MM.1S (cell line): ENCODE measurements around the gene CYP19A1.
A peak's percentile ranks its signal among the peaks of the same experiment; 100 is the strongest.

Experiments used
- DNase-seq: peaks from one replicate; pipeline ENCODE4 v3.0.0-alpha.2; 2015
- H2AFZ ChIP-seq: fragments of 300-600 bp; sonication (generic); 2 replicates; pipeline ENCODE4 v1.6.0; 2016; ENCODE audit warnings: antibody characterized with exemption, low read length
- H3F3A ChIP-seq: fragments of 300-600 bp; sonication (generic); 2 replicates; pipeline ENCODE4 v1.6.1; 2016; ENCODE audit warnings: mild to moderate bottlenecking, antibody characterized with exemption, low read length, moderate library complexity, mixed read lengths; ENCODE audit not compliant: insufficient read depth
- H3K27ac ChIP-seq: fragments of 300-600 bp; sonication (generic); 2 replicates; pipeline ENCODE4 v1.5.1; 2016; ENCODE audit warnings: mild to moderate bottlenecking, low read length
- H3K27me3 ChIP-seq: fragments of 300-600 bp; sonication (generic); replicated peaks from 2 replicates; pipeline ENCODE4 v1.6.0; 2016; ENCODE audit warnings: low read length; ENCODE audit not compliant: insufficient read depth
- H3K36me3 ChIP-seq: fragments of 300-600 bp; sonication (generic); replicated peaks from 2 replicates; pipeline ENCODE4 v1.6.1; 2016; ENCODE audit warnings: mild to moderate bottlenecking, low read length, mixed read lengths; ENCODE audit not compliant: insufficient read depth
- H3K4me1 ChIP-seq: fragments of 300-600 bp; sonication (generic); 2 replicates; pipeline ENCODE4 v1.6.1; 2016; ENCODE audit warnings: low read length, mixed read lengths
- H3K4me2 ChIP-seq: fragments of 300-600 bp; sonication (generic); 2 replicates; pipeline ENCODE4 v1.6.0; 2016; ENCODE audit warnings: low read depth, low read length
- H3K4me3 ChIP-seq: fragments of 300-600 bp; sonication (generic); 2 replicates; pipeline ENCODE4 v1.5.1; 2016; ENCODE audit warnings: low read length, mixed read lengths
- H3K79me2 ChIP-seq: fragments of 300-600 bp; sonication (generic); 2 replicates; pipeline ENCODE4 v1.6.1; 2016; ENCODE audit warnings: mixed run types, low read length, mixed read lengths
- H3K9ac ChIP-seq: fragments of 300-600 bp; sonication (generic); 2 replicates; pipeline ENCODE4 v1.6.1; 2016; ENCODE audit warnings: low read length, mixed read lengths
- H3K9me2 ChIP-seq: fragments of 300-600 bp; sonication (generic); replicated peaks from 2 replicates; pipeline ENCODE4 v1.6.1; 2016; ENCODE audit warnings: mild to moderate bottlenecking, low read length, mixed read lengths; ENCODE audit not compliant: insufficient read depth
- H3K9me3 ChIP-seq: fragments of 300-600 bp; sonication (generic); replicated peaks from 2 replicates; pipeline ENCODE4 v1.6.1; 2016; ENCODE audit warnings: mild to moderate bottlenecking, low read length, mixed read lengths; ENCODE audit not compliant: insufficient read depth
- H4K20me1 ChIP-seq: fragments of 300-600 bp; sonication (generic); 2 replicates; pipeline ENCODE4 v1.6.1; 2016; ENCODE audit warnings: mild to moderate bottlenecking, low read length, moderate library complexity, mixed read lengths; ENCODE audit not compliant: insufficient read depth
- CTCF ChIP-seq: fragments of 300-600 bp; sonication (generic); IDR thresholded peaks from 2 replicates; pipeline ENCODE4 v1.5.1; 2016; ENCODE audit warnings: antibody characterized with exemption, low read length, mixed read lengths
- EZH2 ChIP-seq: fragments of 300-600 bp; sonication (generic); optimal IDR thresholded peaks from 2 replicates; pipeline ENCODE3; 2017; ENCODE audit warnings: low read depth, mild to moderate bottlenecking, antibody characterized with exemption, low read length, mixed read lengths
- EZH2phosphoT487 ChIP-seq: fragments of 300-600 bp; sonication (generic); IDR thresholded peaks from 2 replicates; pipeline ENCODE4 v1.6.1; 2018; ENCODE audit warnings: antibody characterized with exemption, low read length

Gene CYP19A1

GRCh38 chr15:51311510-51311909 lies 26.9 kb downstream of the CYP19A1 start:
- Histone ChIP-seq H3F3A (no peaks in the 10 kb centered on the region), H3K9me3 (no peaks in the 10 kb centered on the region), H4K20me1 (no peaks in the 10 kb centered on the region), H3K9me2 (no peaks in the 10 kb centered on the region), H3K4me1 (peaks cover 7% of the 10 kb centered on the region; the same call in 1 of the 2 replicates), H3K27me3 (no peaks in the 10 kb centered on the region), H3K4me2 (no peak overlapping the region), H3K79me2 (no peaks in the 10 kb centered on the region), H3K27ac (no peak overlapping the region), H3K4me3 (no peak overlapping the region), H3K36me3 (no peaks in the 10 kb centered on the region), H2AFZ (no peak overlapping the region), H3K9ac (no peak overlapping the region)
- TF ChIP-seq EZH2phosphoT487, result no peak
- no peak for TF ChIP-seq CTCF
- TF ChIP-seq EZH2, result no peak
- no peak for DNase-seq

- no peak overlapping the region for H3K27ac ChIP-seq
- H3K9me3 ChIP-seq, result no peaks in the 10 kb centered on the region
- H3K4me3 ChIP-seq, result no peak overlapping the region
- H3F3A ChIP-seq, result no peaks in the 10 kb centered on the region
- no peaks in the 10 kb centered on the region for H4K20me1 ChIP-seq
- no peaks in the 10 kb centered on the region for H3K79me2 ChIP-seq
- H3K4me2 ChIP-seq, result no peak overlapping the region
- no peaks in the 10 kb centered on the region for H3K27me3 ChIP-seq
- DNase-seq, result no peak
- no peaks in the 10 kb centered on the region for H3K9me2 ChIP-seq
- no peak overlapping the region for H3K9ac ChIP-seq
- peaks cover 7% of the 10 kb centered on the region; the same call in 1 of the 2 replicates for H3K4me1 ChIP-seq
- no peak overlapping the region for H2AFZ ChIP-seq
- no peaks in the 10 kb centered on the region for H3K36me3 ChIP-seq
- TF ChIP-seq EZH2phosphoT487, result no peak
- TF ChIP-seq EZH2, result no peak
- TF ChIP-seq CTCF, result no peak
Measured at GRCh38 chr15:51310064-51310463, 28.3 kb downstream of the CYP19A1 start.

GRCh38 chr15:51307811-51308210 lies 30.6 kb downstream of the CYP19A1 start:
- no peaks in the 10 kb centered on the region for H4K20me1 ChIP-seq
- no peaks in the 10 kb centered on the region for H3K36me3 ChIP-seq
- no peak overlapping the region for H3K4me3 ChIP-seq
- TF ChIP-seq CTCF (no peak), EZH2 (no peak), EZH2phosphoT487 (no peak)
- H3K4me2 ChIP-seq, result no peak overlapping the region
- H2AFZ ChIP-seq, result no peak overlapping the region
- peak; percentile 29 for DNase-seq
- no peaks in the 10 kb centered on the region for H3K9me3 ChIP-seq
- no peaks in the 10 kb centered on the region for H3K27me3 ChIP-seq
- no peaks in the 10 kb centered on the region for H3F3A ChIP-seq
- H3K9me2 ChIP-seq, result no peaks in the 10 kb centered on the region
- no peak overlapping the region for H3K27ac ChIP-seq
- H3K4me1 ChIP-seq, result peaks cover 7% of the 10 kb centered on the region; the same call in 1 of the 2 replicates
- no peaks in the 10 kb centered on the region for H3K79me2 ChIP-seq
- H3K9ac ChIP-seq, result no peak overlapping the region
